PFSK-1 (cell line): ENCODE measurements around the gene GJA9.

Experiments
- POLR2AphosphoS5 ChIP-seq: IDR thresholded peaks from 2 replicates; pipeline ENCODE4 v1.6.1; 2012; ENCODE audit warnings: low read depth, mild to moderate bottlenecking, control low read depth, low read length, moderate library complexity
- TAF1 ChIP-seq: IDR thresholded peaks from 2 replicates; pipeline ENCODE4 v1.6.1; 2012; ENCODE audit warnings: low read length, control low read depth, borderline replicate concordance; ENCODE audit not compliant: insufficient read depth

- TF ChIP-seq TAF1 (no peak), POLR2AphosphoS5 (no peak)
These were observed 41.1 kb downstream of the GJA9 start for GRCh38 chr1:38840281-38840680.
